GM13977 (cell line): Measurements from ENCODE around the gene ADIPOR1.
"Not testable (repeated sequence)": the region's sequence is repeated elsewhere in the genome, so short reads cannot be mapped to it uniquely, and the experiment has no call there.

Experiments
- DNase-seq: peaks from one replicate; pipeline ENCODE4 v3.0.0; 2012; ENCODE audit warnings: low spot score
- in situ Hi-C: fragments of 300-500 bp; cut with MboI; formaldehyde crosslinking; loops from one replicate; pipeline ENCODE4 v1.12.0; 2022; ENCODE audit warnings: low sequenced_read_pairs, low pct_unique_long_range_greater_than_20kb, mixed read lengths, inconsistent platforms; ENCODE audit not compliant: unreplicated experiment
- TF ChIP-seq, protein P1 (sequence below): IDR thresholded peaks from 2 replicates; pipeline ENCODE4 v1.5.1; 2012; ENCODE audit warnings: mild to moderate bottlenecking, control low read depth; ENCODE audit not compliant: insufficient read depth; ENCODE audit errors: extremely low read depth, missing control alignments

ADIPOR1 gene

GRCh38 chr1:202998836-202999750 is 41.0 kb upstream of the ADIPOR1 start:
- in situ Hi-C loops = loop anchor here (25.0 kb wide), 1 partner anchor 237 kb away; no protein-coding TSS in a partner anchor
- TF ChIP-seq, protein P1, sequence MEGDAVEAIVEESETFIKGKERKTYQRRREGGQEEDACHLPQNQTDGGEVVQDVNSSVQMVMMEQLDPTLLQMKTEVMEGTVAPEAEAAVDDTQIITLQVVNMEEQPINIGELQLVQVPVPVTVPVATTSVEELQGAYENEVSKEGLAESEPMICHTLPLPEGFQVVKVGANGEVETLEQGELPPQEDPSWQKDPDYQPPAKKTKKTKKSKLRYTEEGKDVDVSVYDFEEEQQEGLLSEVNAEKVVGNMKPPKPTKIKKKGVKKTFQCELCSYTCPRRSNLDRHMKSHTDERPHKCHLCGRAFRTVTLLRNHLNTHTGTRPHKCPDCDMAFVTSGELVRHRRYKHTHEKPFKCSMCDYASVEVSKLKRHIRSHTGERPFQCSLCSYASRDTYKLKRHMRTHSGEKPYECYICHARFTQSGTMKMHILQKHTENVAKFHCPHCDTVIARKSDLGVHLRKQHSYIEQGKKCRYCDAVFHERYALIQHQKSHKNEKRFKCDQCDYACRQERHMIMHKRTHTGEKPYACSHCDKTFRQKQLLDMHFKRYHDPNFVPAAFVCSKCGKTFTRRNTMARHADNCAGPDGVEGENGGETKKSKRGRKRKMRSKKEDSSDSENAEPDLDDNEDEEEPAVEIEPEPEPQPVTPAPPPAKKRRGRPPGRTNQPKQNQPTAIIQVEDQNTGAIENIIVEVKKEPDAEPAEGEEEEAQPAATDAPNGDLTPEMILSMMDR = peak; percentile 83

DNA sequence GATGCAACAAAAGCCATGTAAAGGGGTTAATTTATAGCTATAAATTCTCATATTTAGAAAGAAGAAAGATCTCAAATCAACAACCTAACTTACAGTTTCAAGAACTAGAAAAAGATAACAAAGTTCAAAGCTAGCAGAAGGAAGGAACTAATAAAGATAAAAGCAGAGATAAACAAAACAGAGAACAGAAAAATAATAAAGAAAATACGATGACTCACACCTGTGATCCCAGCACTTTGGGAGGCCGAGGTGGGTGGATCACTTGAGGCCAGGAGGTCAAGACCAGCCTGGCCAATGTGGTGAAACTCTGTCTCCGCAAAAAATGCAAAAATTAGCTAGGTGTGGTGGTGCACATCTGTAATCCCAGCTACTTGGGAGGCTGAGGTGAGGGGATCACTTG is 36.6 kb upstream of the ADIPOR1 start:
- DNase-seq = no peak
- in situ Hi-C loops = loop anchor here (25.0 kb wide), 1 partner anchor 232 kb away; no protein-coding TSS in a partner anchor
- TF ChIP-seq, protein P1 = no peak

More at GRCh38 chr1:202998836-202999750, 41.0 kb upstream of the ADIPOR1 start:
- peak; percentile 45 for DNase-seq

- in situ Hi-C loops = loop anchor here (25.0 kb wide), 1 partner anchor 229 kb away; no protein-coding TSS in a partner anchor
- TF ChIP-seq, protein P1 = no peak
- DNase-seq = no peak
These were observed 33.0 kb upstream of the ADIPOR1 start for GRCh38 chr1:202991112-202991511.

GRCh38 chr1:202989879-202990278 is 31.8 kb upstream of the ADIPOR1 start:
- in situ Hi-C loops = loop anchor here (25.0 kb wide), 1 partner anchor 228 kb away; no protein-coding TSS in a partner anchor
- no peak for DNase-seq
- TF ChIP-seq, protein P1 = no peak

- in situ Hi-C loops = loop anchor here (25.0 kb wide), 1 partner anchor 226 kb away; no protein-coding TSS in a partner anchor
- TF ChIP-seq, protein P1 = no peak
- no peak for DNase-seq
These were observed 29.9 kb upstream of the ADIPOR1 start for GRCh38 chr1:202987922-202988583.

GRCh38 chr1:202987255-202987654 is 29.1 kb upstream of the ADIPOR1 start:
- TF ChIP-seq, protein P1 = no peak
- no peak for DNase-seq
- in situ Hi-C loops = loop anchor here (25.0 kb wide), 1 partner anchor 225 kb away; no protein-coding TSS in a partner anchor

GRCh38 chr1:202986120-202986519 is 28.0 kb upstream of the ADIPOR1 start:
- in situ Hi-C loops = loop anchor here (25.0 kb wide), 1 partner anchor 224 kb away; no protein-coding TSS in a partner anchor
- DNase-seq = not testable (repeated sequence)
